ENCODE data around the gene KIF5A. TPM values are rescaled to one million over a fixed set of nuclear protein-coding genes. Genes with fewer than 3 reads are reported as not detected.
A peak's percentile ranks its signal among the peaks of the same experiment; 100 is the strongest.

Gene KIF5A
- total RNA-seq, 1 experiment from 2014 or later = not detected

DNA sequence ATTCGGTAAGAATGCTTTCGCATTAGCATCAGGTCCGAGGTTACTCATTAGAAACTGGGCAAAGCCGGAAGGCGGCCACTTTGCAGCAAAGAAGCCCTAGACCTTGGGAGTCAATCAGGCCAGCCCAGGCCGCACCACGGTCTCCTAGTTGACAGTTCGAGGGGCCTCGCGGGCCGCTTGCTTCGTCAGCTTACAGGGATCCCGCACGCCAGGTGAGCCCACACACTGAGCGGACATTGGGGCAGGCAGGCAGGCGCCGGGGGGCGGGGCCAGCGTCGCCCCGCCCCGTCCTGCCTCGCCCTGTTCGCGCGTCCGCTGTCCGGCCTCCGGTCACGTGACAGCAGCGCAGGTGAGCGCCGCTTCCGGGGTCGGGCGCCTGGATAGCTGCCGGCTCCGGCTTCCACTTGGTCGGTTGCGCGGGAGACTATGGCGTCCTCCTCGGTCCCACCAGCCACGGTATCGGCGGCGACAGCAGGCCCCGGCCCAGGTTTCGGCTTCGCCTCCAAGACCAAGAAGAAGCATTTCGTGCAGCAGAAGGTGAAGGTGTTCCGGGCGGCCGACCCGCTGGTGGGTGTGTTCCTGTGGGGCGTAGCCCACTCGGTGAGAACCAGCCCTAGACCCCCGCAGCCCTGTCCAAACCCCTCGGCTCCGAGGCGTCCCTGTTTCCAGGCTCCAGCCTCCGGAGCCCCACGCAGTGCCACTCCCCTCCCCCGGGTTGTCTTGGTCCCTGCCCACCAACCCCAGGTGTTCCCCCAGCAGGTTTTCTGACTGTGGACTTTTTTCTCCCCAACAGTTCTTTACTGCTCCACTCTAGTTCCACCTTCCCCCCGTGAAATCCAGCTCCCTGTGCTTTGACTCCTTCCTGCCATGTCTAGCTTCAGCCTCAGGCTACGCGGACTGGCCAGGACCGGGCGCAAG, 41.3 kb downstream of the KIF5A start, which contains the start of gene PIP4K2C:
TSS of gene PIP4K2C (plus strand) at position 329 of the 918 bp plus-strand sequence. CDS start at position 427, 98 bp downstream.
- DNase-seq (ENCODE audit: low read depth) = peak; percentile 90
- in situ Hi-C loops (cut with HindIII; ENCODE audit: low pct_unique_long_range_greater_than_20kb, low sequenced_read_pairs) = no loop called here

DNA sequence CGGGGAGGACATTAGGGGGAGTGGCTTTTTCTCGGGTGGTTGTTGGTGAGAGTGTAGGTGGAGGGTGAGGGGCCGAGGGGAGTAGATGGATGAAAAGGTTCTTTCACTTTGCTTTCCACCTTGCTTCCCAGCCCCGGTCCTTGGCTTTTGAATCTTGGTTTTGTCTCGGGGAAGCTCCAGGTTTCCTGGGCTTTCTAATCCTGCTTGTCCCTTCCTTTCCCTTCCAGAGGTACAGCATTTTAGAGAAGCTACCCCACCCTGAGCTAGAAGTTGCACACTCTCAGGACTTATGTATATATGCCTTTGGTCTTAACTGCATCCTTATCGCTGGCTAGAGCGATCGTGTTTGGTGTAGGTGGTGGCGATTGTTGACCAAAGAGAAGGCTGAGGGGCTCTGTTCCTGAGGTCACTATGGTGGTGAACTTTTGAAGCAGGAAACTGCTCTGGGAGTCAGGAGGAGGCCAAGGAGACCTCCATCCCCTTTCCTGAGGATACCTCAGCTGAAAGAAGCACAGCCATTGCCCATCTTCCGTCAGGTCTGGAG, 42.0 kb downstream of the KIF5A start:
- in situ Hi-C loops (cut with HindIII; ENCODE audit: low pct_unique_long_range_greater_than_20kb, low sequenced_read_pairs) = no loop called here
- no peak for DNase-seq (ENCODE audit: low read depth)

DNA sequence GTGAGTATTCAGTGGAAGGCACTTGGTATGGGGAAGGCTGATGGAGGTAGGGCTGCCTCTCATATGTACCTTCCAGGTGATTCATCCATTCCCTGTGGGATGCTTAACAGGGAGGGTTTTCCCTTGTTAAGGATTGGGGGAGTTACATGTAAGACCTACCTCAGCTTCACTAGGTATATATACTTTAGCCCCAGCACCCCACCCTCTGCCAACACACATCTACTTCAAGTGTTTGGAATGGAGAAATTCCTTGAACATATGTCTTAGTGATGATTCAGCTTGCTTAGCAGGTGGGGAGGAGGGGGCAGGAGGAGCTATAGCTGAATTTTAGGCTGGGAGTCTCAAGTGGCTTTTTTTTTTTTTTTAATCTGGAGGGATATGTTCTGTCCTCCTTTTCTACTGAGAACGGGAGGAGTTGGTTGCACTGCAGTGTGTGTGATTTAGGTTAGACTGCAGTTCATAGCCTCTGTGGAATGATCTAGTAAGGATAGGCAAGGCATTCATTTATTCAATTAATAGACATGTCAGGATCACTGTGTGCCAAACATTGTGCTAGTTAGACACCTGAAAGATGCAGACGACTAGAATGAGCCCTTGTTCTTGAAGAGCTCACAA, 42.8 kb downstream of the KIF5A start:
- in situ Hi-C loops (cut with HindIII; ENCODE audit: low pct_unique_long_range_greater_than_20kb, low sequenced_read_pairs) = no loop called here
- no peak for DNase-seq (ENCODE audit: low read depth)

DNA sequence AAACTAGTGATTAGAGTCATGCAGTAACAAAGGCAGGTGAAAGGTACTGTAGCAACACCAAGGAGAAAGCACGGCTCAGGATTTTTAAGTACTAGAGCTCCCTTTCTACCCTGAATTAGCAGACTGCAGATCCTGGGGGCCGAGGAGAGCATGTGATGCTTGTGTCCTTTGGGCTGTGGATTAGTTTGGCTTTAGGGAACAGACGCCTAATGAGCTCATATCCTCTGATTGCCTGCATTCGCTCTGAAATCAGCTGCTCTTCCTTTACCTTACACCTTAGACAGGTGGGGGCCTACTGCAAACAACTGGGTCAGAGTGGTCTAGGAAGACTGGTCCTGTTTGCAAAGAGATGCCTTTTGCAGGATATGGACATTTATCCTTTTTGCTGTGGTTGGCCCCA, 43.3 kb downstream of the KIF5A start:
- no peak for DNase-seq (ENCODE audit: low read depth)
- in situ Hi-C loops (cut with HindIII; ENCODE audit: low pct_unique_long_range_greater_than_20kb, low sequenced_read_pairs) = no loop called here

DNA sequence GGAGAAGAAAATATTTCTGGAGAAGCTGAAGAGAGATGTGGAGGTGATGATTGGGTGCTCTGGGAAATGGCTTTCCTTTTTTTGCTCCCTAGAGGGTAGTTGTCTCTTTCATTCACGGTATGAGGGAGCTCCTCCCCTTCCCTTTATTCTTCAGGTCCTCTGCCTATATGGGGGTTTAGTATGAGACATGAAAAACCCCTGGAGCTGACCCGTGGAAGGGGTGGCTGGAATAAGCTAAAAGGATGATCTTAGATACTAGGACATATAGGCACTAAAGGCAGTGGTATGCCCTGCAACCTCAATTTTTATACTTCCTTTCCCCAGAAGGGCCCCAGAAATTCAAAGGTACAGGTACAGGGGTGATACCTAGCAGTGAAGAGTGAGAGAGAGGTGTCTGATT, 50.6 kb downstream of the KIF5A start:
- in situ Hi-C loops (cut with HindIII; ENCODE audit: low pct_unique_long_range_greater_than_20kb, low sequenced_read_pairs) = no loop called here
- no peak for DNase-seq (ENCODE audit: low read depth)

DNA sequence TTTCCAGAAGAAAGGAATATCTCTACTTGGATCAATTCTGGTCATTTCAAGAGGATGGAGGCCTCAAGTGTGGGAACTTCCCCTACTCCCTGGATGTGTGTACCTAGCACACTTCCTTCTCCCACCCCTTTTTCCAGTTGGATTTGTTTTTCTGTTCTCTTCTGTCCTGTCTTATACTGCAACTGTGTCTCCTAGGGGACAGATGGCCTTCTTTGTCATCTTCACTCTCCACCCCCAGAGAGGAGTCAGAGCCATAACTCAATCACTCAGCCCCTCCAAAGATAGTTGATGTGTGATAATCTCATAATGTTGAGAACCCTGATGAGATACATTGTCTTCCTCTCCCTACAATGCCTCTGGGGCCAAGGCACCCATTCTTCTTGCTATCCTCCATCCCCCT, 52.7 kb downstream of the KIF5A start:
- DNase-seq (ENCODE audit: low read depth) = no peak

DNA sequence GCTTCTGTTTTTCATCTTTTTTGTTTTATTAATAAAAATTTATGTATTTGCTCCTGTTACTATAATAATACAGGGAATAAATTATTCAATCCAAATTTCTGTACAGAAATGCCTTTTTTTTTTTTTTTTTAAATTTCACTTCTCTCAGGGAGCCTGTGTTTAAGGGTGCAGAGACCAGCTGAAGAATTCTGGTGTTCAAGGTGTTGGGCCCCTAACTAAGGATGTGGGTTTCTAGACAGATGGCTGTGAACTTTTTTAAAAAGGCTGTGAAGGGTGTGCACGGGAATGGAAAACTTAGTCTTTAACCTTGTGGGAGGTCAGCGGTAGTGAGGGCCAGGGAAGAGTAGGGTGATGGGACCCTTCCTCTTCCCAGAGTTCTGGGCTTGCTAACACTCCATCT, 53.5 kb downstream of the KIF5A start:
- DNase-seq (ENCODE audit: low read depth) = no peak
- in situ Hi-C loops (cut with HindIII; ENCODE audit: low pct_unique_long_range_greater_than_20kb, low sequenced_read_pairs) = no loop called here

More for the DNA sequence above, 52.7 kb downstream of the KIF5A start:
- in situ Hi-C loops (cut with HindIII; ENCODE audit: low pct_unique_long_range_greater_than_20kb, low sequenced_read_pairs) = no loop called here

DNA sequence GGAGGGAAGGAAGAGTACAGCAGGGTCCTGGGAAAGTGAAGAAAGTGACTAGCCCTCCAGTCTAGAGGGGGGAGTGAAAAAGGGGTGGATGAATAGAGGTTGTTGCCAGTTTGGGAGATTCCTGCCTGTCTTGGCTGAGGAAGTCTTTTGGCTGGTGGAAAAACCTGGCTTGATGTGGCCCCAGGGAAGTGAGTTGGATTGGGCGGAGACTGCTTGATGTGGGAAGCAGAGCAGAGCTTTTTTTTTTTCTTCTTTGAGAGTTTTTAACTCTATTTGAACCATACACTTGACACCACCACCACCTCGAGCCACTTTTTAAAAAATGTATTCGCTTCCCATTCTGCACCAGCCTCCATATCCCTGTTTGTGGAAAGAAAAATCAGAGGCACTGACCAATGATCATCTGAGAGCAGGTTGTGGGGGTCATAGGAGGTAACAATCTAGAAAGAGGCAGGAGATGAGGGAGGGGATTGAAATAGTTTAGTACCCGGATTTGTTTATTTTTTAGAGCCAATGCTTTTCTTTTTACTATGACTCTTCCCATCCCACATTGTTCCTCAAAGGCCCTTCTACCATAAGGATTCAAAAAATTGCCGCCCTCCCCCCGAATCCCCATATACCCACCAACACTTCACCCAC, 54.1 kb downstream of the KIF5A start:
- in situ Hi-C loops (cut with HindIII; ENCODE audit: low pct_unique_long_range_greater_than_20kb, low sequenced_read_pairs) = no loop called here
- DNase-seq (ENCODE audit: low read depth) = peak; percentile 34

DNA sequence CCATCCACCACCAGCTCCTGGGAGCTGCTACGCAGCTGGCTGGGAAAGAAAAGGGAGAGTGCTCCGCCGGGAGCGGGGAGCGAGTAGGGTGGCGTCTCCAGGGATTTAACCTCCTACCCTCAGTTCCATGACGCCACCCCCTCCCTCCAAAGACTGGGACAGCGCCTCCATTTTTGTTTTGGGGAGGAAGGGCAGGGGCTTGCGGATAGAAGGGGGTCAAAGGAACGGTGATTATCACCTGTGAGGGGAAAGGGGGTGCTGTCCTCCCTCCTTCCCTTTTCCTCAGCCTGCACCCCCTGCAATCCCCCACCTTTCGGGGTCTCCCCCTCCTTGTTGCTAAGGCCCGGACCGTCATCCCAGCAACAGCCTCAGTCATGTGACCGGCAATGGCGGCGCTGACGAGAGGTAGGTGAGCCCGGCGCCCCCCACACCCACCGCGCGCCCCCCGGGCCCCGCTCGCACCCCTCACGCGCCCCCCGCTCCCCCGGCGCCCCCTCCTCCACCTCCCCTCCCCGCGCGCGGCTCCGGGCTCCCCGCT, 54.7 kb downstream of the KIF5A start, which contains the start of gene DTX3:
TSS of gene DTX3 (plus strand) at position 371 of the 538 bp plus-strand sequence. CDS start 1,694 bp downstream, outside the sequence.
- in situ Hi-C loops (cut with HindIII; ENCODE audit: low pct_unique_long_range_greater_than_20kb, low sequenced_read_pairs) = no loop called here
- DNase-seq (ENCODE audit: low read depth) = no peak

DNA sequence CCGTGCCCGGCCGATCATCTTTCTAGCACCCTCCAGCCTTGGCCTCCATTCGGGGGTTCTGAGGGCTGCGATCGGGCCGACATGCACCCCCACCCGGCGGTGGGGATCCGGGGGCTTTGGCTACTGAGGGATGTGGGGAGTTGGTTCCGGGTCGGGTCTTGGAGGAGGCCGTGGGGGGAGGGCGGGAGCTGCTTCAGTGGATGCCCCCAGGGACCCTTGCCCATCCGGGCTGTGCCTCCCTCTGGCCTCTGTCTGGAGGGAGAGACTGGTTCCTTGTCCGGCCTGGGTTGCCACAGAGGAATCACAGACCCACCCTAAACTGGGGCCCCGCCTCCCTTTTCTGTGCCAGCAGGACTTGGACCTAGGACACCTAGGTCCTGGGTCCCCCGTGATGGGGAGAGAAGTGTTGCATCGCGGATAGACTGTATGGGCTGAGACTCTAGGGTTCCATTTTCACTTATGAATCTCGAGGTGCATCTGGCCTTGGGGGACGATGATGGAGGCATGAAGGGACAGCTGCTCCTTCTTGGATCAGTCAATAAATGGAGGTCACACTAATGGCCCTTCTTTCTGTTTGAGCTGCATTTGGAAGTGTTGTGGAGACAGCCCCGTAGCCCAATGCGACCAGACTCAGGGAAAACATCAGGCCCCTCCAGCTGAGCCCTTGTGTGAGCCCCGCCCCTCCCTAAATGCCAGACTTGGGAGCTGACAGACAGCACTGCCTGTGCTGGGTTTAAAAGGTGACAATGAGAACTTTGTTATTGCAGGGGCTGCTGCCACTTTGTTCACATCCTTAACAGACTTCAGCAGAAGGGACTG, 55.4 kb downstream of the KIF5A start:
- DNase-seq (ENCODE audit: low read depth) = no peak
- in situ Hi-C loops (cut with HindIII; ENCODE audit: low pct_unique_long_range_greater_than_20kb, low sequenced_read_pairs) = no loop called here

DNA sequence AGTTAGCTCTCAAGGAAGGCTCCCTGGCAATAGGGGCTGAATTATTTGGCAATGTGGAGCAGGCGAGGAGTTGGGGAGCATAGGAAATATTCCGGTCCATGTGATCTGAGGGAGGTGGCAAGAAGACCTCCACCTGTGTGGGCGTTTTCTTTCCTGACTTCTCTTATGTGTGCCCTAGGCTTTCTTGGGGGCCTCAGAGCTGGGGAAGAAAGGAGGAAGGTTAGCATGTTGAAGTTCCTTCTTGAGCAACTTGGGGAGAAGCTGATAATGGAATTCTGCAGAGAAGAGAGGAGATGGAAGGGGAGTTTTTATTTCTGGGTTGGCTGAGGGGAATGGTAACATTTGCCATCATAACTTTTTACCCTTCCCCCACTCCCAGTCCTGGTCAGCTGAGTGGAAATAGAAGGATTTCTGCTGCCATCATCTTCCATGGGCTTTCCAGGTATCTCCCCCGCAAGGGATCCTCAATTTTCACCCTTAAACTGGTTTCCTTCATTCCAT, 56.0 kb downstream of the KIF5A start:
- in situ Hi-C loops (cut with HindIII; ENCODE audit: low pct_unique_long_range_greater_than_20kb, low sequenced_read_pairs) = no loop called here
- no peak for DNase-seq (ENCODE audit: low read depth)

DNA sequence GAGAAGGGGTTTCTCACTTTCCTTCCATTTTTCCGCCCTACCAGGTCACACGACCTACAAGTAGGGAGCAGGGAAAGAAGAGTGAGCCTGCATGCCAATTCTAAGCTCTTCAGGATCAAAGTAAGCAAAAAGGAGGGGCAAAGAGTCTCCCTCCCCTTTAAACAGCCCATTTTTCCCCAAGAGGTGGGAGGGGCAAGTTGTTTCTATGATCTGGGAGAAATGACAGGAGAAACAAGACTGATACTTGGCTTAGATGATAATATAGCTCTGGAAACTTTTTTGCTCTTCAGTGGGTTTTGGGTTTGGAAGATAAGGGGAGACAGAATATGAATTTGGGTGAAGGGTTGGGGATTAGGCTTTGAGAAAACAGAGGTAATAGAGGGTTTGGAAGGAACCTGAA, 56.6 kb downstream of the KIF5A start:
- DNase-seq (ENCODE audit: low read depth) = no peak
- in situ Hi-C loops (cut with HindIII; ENCODE audit: low pct_unique_long_range_greater_than_20kb, low sequenced_read_pairs) = no loop called here

DNA sequence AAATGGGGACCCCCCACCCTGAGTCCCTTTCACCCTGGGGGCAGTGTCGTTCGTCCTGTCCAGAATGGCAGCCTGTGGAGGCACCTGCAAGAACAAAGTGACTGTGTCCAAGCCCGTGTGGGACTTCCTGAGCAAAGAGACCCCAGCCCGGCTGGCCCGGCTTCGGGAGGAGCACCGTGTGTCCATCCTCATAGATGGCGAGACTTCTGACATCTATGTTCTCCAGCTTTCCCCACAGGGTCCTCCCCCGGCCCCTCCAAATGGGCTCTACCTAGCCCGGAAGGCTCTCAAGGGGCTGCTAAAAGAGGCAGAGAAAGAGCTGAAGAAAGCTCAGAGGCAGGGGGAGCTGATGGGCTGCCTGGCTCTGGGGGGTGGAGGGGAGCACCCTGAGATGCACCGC, 57.0 kb downstream of the KIF5A start:
- no peak for DNase-seq (ENCODE audit: low read depth)
- in situ Hi-C loops (cut with HindIII; ENCODE audit: low pct_unique_long_range_greater_than_20kb, low sequenced_read_pairs) = no loop called here

DNA sequence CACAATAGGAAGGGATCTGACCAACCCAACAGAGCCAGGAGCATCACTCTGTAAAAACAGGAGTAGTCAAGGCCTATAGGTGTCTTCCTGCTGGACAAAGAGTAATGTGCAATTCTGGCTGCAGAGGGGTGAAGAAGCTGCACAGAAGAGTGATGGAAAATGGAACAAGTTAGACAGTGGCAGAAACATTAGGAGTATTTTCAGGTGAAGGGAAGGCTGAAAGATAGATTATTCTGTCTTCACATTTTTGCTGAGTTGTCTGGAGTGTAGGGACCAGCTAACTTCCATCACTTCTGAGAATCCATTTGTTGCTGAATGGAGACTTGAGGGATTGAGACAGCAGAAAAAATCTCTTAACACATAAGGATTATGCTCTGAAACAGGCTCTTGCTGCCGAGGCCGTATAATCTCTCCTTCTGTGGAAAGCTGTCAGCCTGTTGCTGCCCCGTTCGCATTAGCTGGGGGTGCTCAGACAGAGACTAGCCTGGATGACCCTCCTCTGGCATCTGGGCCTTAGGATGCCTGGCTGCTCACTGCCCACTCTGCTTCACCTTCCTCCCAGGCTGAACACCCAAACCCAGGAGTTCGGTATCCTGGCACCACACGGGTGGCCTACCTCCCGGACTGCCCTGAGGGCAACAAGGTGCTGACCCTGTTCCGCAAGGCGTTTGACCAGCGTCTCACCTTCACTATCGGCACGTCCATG, 58.3 kb downstream of the KIF5A start:
- DNase-seq (ENCODE audit: low read depth) = no peak
- in situ Hi-C loops (cut with HindIII; ENCODE audit: low pct_unique_long_range_greater_than_20kb, low sequenced_read_pairs) = no loop called here

DNA sequence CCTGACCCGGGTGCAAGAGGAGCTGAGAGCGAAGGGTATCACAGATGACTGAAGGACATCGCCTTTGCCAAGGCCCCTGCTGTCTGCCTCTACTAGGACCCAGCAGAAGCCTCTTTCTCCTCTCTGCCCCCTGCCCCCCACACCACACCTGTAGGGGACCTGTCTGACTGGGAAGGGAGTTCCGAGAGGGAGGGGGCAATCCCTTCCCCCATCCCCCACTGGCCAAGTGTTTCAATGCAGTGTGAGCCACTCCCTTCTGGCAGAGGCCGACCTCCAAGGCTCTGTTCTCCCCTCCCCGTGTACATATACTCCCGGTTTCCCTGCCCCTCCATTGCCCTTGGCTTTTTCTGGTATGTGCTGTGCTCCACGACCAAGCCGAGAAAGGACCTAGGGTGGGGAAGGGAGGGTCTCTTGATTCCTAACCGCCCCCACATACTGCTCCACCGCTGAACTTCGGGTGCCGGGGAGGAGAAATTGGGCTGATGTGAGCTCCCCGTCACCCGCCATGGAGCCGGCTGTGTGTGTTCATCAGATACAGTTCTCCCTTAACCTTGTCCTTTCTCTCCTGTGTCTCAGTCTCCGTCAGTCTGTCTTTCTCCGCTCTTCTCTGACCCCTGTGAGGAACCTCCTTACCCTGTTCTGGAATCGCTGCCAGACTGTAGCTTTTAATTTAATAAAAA, 59.4 kb downstream of the KIF5A start:
- in situ Hi-C loops (cut with HindIII; ENCODE audit: low pct_unique_long_range_greater_than_20kb, low sequenced_read_pairs) = no loop called here
- no peak for DNase-seq (ENCODE audit: low read depth)

DNA sequence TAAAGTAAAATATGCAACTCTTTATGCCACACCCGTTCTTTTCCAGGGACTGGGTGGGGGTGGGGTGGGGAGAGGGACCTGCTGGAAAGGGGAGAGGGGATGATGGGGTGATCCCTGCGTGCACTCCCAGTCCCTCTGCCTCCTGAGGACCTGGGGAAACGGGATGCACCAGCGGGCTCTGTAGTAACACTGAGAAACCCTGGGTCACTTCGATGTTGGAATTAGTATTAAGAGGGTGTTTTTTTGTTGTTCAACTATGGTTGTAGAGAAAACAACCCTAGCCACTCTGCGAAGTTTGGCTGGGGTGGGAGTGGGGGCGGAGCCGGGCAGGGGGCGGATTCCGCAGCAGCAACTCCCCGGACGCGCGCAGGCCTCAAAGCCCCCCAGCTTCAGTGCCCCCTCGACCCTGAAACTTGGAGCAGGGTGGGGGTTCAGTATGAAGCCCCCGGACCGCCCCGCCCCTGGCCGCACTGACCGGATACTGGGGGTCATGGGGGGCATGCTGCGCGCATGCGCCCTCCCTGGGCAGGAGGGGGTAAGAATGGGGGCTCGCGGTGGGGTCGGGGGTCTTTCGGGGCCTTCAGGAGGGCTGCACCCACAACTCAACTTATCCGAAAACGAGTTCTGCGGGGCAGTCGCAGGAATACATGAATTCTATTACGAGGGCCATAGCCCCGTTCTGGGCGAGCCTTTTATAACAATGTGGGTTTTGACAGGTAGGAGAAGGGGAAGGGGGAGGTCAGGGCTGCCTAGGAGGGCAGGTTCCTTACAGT, 60.1 kb downstream of the KIF5A start:
- DNase-seq (ENCODE audit: low read depth) = no peak
- in situ Hi-C loops (cut with HindIII; ENCODE audit: low pct_unique_long_range_greater_than_20kb, low sequenced_read_pairs) = no loop called here
